Activated CD8-positive, alpha-beta memory T cell treated with anti-CD3 and anti-CD28 coated beads for 1 hour (primary cell): ENCODE data around the gene TIAM2.
"Not testable (repeated sequence)": the region's sequence is repeated elsewhere in the genome, so short reads cannot be mapped to it uniquely, and the experiment has no call there.

Experiments used
- DNase-seq, 2 donors: peaks; one replicate each; pipeline ENCODE4 v3.0.0-alpha.2; 2020; ENCODE audit warnings: low read depth in 1 of 2; ENCODE audit errors: extremely low read depth in 1 of 2

TIAM2 gene

DNA sequence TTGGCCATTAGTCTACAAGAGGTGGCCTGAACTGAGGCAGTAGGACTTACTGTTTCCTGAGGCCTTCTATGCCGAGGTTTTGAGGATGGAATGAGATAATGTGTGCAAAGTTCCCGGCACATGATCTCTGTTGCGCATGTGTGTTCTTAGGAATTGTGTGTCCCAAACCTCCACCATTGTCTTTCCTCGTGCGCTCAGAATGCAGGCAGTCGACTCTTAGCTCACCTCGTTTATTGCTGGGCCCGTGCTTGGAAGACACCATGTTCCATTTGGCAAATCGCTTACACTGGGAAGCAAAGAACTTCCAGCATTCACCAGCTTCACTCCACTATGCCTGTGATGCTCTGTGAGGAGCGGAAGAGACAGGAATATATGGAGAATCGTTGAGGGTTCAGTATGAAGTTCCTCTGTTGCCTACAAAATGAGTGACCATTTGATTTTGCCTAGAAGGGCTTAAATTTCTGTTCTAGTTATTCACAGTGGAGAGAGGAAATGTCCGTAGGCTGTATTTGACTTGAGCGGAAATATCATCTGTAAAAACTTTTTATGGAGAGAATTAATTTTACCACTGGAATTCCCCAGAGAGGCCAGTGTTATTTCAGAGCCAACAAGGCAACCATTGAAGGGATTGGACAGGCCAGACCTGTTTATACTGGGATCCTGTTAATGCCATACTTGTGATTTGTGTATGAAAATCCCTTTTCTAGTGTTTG lies 193.0 kb downstream of the TIAM2 start:
- DNase-seq: no peak

DNA sequence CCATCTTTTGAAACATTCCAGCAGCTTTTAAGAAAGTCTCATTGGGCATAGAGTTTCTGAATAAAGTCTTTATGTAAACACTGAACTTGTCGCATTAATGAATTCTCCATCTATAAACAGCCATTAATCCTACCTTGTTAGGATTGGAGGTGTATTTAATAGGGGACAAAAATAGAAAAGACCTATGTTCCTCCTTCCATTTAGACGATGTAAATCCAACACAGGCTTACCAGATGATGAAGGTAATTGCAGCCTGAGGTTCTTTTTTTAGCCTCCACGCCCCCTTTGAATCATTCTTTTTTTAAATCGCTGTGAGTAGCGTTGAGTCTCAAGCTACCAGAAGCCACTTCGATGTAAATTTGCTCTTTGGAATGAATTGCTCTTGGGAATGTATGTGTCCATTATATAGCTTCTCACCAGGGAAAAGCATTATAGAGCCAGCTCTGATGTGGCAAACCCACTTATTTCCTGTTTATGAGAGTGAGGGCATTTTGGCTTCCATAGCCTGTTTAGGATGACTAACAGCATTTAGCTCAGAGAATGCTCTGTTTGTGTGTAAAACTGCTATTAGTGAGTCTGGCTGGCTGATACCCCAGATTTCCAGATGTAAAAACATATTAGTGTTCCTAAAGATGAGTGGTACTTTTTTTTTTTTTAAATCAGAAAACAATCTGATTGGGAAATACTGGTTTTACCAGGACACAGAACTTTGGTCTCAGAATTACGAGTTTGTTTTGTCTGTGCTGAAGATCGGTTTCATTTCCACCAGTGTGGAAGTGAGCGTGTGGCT lies 193.8 kb downstream of the TIAM2 start:
- DNase-seq: no peak

DNA sequence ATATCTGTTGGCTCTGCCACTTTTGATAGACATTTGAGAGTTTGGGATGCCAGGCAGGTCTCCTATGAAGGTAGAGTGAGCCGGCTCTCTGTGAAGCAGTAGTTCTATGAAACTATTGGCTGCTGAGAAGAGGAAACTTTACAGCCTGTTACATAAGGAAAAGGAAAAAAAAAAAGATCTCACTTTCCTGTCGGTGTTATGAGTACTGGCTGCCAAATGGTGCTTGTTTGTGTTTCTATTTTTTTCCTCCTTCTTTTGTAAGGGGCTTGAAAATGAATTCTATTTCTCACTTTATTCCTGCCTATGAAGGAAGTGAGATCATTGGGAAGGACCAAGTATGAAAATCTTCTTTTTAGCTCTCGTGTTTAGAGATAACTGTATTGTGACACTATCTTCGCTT lies 195.6 kb downstream of the TIAM2 start:
- no peak for DNase-seq

DNA sequence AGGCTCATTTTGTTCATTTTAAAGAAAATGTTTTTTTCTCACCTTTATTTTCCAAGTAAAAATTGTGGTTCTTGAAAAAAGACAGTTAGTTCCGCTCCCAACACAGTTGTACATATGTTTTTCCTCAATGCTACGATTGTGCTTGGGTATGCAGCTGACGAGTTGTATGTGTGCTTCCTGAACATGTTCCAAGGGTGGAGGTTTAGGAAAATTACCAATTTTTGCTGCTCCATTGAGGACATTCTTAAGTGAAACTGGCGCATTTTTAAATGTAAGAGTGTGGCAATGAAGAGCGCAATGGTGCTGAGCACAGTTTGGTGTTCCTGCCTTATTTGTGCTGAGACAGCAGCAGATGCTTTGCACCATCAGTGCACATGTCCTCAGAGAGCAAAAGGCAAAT lies 198.4 kb downstream of the TIAM2 start:
- no peak for DNase-seq

DNA sequence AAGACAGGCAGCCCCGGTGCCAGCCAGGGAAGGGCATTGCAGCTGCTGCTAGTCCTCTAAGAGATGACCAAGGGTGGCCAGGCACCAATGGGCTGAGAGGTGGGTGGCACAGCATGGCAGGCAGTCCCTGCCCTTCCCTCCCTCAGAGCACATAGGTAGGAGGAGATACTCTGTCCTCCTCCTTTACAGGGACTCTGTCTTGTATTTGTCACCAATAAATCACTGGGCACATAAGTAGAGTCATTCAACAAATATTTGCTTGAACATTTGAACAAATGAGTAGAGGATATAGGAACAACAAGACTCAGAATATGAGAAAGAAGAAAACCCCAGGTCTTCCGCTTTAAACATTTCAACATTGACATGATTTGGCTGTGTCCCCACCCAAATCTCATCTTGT lies 199.3 kb downstream of the TIAM2 start:
- no peak for DNase-seq

DNA sequence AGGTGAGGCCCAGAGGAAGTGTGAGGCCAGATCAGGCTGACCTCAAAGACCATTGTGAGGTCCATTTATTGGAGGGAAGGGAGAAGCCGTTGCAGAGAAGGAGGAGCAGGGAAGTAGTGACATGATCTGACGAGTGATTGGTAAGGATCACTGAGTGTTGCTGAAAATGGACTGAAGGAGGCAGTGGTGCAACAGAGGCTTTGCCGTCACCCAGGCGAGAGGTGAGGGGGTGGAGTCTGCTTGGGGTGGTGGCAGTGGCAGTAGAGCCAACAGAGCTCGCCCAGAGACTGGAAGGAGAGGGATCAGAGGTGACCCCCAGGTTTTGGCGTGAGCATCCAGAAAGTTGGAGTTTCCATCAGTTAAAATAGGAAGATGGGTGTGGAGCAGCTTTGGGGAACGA lies 200.8 kb downstream of the TIAM2 start:
- DNase-seq: no peak

DNA sequence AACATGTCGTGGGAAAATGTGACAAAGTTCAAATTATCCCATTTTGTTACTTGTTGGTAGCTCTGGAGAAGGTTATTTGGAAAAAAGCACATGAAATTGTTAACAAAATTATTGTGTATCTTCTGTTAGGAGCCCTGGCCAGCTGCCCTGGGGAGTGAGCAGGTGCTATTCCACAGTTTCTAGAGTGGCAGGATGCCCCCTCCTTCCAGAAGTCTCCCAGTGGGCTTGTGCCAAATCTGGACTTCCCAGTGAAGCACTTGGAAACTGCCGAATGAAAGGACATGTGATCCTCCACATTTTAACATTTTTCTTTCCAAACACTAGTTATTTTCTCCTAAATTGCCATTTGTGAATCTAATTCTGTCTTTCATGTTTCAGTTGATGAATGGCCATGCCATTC lies 201.8 kb downstream of the TIAM2 start:
- no peak for DNase-seq

DNA sequence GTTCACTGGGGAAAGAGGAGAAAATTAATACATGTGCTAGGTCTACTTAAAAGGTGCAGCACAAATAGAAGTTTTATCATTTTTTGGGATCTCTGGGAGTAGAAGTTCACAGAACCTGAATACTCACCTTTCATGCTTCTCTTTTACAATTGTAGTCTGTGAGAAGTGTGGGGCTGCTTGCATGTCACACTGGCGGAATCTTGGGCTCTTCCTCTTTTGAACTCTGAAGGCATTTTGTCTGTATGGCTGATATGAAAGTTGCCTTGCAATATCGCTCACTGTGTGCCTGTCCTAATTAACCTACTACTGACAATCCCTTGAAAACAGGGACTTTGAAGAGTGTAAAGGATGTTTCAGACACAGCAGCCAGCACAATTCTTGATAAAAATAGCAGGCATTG lies 202.8 kb downstream of the TIAM2 start:
- no peak for DNase-seq

DNA sequence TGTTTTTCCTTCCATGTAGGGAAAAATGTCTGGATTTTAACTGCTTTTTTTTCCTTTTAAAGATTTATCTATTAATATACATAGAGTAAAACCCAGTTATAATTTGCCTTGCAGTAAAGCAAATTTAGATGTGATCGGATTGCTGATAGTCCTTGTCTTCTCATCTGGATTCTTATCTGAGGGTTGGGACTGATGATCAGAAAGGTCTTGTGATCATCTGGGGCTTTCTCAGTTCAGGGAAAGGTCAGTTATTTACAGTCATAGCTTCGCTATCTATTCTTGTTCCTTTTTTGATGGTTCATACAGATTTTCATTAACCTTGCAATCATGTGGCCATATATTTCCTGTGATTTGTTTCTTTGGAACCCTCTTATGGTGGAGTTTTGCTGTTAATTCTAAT lies 204.9 kb downstream of the TIAM2 start:
- no peak for DNase-seq

DNA sequence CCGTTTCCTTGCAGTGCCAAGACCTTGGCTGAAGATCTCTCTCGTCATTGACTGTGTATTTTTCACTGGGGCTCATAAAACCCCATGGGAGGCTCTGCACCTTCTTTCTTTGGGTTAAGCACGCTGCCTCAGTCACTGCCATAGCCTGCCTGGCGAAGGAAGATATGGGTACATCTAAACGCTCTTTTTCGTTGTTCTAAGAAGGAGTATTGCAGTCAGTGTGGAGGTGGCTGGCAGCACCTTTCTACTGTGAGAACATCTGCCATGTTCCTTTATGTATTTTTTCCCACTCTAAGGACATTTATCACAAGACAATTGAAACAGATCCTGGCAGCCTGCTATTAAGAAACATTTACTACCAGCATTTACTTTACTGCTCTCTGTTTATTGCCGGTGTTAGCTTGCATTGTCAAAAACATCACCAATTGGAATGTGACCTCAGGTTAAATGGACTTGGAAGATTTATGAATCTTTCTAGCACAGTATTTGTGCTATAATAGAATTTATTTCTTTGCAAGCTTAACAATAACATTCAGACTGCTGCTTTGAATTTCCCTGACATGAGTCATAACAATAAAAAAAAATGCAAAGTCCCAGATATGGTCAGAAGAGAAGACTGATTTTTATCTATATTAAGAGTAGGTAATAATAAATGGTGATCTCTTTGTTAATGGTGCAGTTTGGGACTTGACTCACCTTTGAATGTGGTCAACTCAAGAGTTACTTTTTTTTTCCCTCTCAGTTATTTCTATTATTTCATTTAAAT lies 206.5 kb downstream of the TIAM2 start:
- no peak for DNase-seq

DNA sequence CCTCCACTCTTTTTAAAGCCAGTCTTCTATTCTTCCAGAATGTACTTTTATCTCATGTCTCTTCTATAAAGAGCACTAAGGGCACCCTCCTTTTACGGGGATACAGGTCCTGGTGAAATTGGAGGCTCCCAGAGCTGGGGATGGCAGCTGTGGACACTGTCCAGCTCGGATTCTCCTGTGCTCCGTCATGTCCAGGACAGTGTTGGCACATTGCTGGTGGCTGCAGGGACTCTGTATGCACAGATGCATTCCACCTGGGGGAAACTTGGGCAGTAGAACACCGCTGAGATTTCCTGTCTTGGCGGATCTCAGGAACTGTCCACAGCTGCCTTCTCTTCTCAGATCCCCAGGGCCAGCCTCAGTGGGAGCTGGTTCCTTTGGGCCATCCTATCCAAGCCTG lies 212.1 kb downstream of the TIAM2 start:
- DNase-seq: no peak

DNA sequence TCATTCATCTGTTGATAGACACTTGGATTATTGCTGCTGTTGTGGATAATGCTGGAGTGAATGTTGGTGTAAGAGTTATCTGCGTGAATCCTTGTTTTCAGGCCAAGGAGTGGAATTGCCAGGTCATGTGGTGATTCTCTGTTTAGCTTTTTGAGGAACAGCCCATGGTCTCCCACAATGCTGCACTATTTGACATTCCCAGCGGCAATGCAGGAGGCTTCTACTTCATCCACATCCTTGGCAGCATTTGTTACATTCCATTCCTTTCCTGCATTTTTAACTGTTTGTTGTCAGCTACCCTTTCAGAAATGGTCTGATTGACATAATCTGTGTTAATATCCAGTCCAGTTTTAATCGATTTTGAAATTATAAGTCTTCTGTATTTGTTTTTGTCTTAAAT lies 217.0 kb downstream of the TIAM2 start:
- DNase-seq: no peak

DNA sequence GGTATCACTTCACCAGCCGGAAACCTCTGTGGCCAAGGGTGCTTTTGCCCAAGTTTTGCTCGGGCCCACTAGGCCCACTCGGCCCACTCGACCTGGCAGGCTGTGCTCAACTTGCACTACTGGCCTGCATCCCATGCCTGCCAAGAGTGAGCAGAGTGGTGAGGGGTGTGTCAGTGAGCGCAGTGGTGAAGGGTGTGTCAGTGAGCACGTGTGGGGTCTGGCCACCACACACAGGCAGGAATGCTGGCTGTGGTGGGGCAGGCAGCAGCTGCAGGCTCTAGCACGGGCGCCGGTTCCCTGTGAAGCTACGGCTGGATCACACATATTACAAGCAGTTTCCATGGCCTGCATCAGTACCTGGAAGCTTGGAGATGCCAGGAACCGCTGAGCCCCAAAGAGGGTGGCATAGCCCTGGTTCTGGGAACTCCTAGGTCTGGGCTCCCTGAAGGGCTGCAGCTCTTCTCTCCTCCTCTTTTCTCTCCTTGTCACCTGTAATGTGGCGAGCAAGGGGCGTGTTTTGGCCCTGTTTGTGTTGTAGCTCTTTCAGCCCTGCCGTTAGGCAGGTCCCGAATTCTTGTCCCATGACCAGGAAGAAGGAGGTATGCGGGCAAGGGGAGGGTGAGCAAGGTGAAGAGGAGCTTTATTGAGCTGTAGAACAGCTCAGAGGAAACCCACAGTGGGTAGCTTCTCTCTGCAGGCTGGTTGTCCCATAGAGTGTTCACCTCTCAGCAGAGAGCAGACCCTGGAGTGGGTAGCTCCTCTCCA lies 217.7 kb downstream of the TIAM2 start:
- DNase-seq: no peak

DNA sequence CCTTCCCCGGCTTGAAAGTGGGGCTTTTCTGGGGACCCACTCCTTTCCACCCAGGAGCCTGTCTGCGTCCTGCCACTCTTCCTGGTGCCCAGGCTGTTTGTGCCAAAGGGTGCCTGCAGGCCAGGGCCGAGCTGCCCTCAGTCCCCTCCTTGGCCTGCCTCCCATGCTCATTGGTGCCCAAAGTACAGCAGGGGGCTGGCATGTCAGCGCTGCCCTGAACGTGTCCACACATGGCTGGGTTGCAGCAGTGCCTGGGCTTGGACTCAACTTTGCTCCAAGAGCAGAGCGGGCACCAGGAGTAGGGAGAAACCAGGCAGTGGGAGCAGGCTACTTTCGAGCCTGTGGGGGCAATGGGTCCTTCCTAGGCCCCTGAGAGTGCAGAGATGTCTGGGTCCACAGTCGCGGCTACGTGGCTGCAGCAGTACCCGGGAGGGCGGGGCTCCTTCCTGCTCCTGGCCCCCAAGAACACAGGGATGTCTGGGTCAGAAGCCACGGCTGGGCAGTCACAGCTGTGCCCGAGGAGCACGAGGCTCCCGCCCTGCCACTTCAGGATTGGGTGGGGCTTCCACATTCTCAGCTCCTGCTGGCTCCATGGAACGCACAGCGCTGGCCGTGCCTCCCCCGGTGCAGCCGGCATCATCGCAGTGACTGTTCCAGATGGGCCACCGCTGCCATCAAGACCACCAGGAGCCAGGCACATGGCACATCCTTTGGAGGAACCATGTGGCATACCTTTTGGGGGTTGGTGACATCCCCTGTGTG lies 218.7 kb downstream of the TIAM2 start:
- DNase-seq: no peak

DNA sequence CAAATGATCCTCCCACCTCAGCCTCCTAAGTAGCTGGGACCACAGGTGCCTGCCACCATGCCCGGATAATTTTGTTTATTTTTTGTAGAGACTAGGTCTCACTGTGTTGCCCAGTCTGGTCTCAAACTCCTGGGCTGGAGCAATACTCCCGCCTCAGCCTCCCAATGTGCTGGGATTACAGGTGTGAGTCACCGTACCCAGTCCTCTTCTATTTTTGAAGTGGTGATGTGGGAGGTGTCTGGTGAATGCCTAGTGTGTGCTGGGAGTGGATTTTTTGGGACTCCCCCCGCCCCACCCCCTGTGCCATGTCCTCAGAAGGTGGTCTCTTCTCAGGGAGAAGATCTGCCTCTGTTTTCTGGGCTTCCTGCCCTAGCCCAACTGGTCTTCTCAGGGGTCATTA lies 220.8 kb downstream of the TIAM2 start:
- no peak for DNase-seq

DNA sequence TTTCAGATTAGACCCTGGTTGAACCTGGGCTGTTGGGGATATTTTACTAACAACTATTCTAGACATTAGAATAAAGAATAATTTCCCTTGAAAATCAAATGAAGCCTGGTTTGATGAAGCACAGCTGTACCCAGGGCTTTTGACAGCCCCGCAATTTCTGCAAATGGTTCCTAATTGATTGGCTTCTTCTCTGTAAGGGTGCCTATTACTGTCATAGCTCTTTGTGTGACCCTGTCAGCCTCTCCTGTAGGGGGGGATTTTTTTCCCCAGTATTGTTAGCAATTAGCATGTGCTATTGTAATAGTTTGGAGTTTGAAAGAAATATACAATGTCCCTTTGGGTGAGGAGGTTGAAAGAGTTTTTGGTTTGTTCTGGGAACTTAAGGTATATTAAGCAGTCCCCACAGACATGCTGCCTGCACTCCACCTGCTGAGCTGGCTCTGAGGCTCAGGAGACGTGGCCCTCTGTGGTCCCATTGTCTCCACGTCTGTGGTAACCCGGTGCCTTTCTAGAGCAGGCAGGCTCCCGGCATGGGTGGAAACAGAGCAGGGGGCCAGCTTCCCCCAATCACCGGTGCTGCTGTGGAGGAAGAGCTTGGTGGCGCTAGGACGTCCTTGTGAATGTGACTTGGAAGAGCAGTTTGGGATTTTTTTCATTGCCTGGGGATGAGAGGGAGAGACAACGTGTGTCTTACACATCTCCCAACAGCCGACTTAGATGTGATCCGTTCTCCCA lies 221.4 kb downstream of the TIAM2 start:
- no peak for DNase-seq

DNA sequence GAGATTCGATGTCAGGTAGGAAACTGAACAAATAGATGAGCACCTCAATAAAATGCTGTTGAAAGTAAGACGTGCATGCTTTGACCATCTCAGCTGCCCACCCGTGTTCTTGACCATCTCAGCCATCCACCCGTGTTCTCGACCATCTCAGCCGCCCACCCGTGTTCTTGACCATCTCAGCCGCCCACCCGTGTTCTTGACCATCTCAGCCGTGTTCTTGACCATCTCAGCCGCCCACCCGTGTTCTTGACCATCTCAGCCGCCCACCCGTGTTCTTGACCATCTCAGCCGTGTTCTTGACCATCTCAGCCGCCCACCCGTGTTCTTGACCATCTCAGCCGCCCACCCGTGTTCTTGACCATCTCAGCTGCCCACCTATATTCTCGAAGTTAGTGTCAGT lies 223.6 kb downstream of the TIAM2 start:
- DNase-seq: not testable (repeated sequence)

DNA sequence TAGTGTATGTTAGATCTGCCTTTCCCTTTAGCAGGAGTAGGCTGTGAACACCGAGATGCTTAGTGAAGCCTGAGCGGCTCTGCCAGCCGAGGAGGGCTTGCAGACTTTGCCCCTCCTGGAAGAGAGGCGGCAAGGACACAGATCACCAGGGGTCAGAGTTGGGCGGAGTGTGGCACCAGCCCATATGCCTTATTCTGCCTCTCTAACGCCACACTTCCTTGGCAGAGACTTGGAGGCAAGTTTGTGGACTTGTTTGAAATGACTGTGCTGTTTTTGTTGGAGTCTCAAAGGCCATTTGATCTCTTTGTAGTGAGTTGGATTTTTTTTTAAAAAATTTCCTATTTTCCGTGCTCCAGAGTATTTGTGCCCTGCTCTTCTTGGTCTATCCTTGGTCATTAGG lies 224.2 kb downstream of the TIAM2 start:
- no peak for DNase-seq

DNA sequence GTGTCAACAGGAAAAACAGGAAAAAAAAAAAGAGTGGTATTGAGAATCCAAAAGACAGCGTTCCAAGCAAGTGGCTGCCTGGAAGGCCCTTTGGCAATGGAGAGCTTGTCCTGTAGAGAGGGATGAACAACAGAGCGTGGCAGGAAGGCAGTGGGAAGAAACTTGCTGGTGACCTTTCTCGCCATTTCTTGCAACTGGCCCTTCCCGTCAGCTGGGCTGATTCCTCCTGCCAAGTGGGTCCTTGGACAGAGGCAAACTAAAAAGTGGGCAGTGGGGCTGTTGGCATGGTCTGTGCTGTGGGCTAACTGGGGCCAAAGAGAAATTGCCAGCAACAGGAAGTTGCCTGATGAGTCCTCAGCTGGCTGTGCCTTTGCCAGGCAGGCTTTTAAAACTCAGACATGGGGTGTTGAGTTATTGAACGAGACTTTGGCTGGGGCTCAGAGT lies 224.8 kb downstream of the TIAM2 start:
- no peak for DNase-seq

DNA sequence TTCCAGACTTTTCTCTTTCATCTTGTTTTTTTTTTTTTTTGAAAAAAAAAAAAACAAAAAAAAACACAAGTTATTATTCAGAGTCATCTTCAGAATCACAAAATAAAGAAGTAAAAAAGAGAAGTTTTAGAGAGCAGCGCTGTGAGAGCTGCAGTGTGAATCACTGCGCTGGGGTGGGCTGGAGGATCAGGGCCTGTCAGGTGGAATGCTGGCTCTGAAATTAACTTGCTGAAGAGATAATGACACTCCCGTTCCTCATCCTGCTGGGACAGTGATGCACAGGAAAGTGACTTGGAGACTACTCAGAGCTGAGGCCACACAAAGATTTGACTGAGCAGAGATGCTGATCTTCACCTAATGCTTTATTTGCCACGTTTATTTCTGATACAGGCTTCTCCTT lies 226.0 kb downstream of the TIAM2 start:
- DNase-seq: no peak
